Stomach (tissue), 4 donors: ENCODE data around the gene FGGY.

Experiments
- EP300 ChIP-seq: sonication (generic); formaldehyde crosslinking; IDR thresholded peaks from one replicate; pipeline ENCODE4 v1.6.1; 2017; ENCODE audit warnings: antibody characterized with exemption
- POLR2A ChIP-seq, 4 donors: fragments of 450-650 bp; IDR thresholded peaks; one replicate each; pipeline ENCODE4 v1.6.1; 2016; ENCODE audit warnings: antibody characterized with exemption in 4 of 4, control low read depth in 2 of 4, mild to moderate bottlenecking in 1 of 4, moderate library complexity in 1 of 4
- POLR2AphosphoS5 ChIP-seq, 3 donors: sonication (generic); formaldehyde crosslinking; IDR thresholded peaks; one replicate each; pipeline ENCODE4 v1.6.1; 2016; ENCODE audit warnings: antibody characterized with exemption in 3 of 3
- TF ChIP-seq, protein P1 (sequence below), 7 experiments: fragments of 450-650 bp in 4 of 7; fragments of 200-600 bp in 3 of 7; sonication (generic) in 3 of 7; IDR thresholded peaks; one replicate each; pipeline ENCODE4 v1.5.1; 2016 to 2019; ENCODE audit warnings: antibody characterized with exemption in 7 of 7, control low read depth in 2 of 7, mild to moderate bottlenecking in 1 of 7

DNA sequence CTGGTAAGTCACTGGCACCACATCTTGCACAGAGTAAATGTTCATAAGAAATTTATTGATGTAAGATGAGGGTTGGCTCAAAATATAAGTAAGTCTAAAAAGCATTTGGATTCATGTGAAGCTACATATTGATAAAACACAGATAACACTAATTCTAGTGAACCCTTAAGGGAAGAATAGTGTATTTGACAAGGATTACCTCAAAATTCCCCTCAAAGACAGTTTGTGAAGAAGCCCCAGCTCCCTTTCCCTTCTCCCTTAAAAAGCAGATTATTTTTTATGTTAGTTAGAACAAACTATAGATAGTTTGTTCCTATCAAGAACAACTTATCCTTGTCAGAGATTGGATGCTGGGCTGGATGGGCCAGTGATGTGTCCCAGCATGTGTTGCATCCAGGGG, 10.7 kb downstream of the FGGY start:
- TF ChIP-seq, protein P1, sequence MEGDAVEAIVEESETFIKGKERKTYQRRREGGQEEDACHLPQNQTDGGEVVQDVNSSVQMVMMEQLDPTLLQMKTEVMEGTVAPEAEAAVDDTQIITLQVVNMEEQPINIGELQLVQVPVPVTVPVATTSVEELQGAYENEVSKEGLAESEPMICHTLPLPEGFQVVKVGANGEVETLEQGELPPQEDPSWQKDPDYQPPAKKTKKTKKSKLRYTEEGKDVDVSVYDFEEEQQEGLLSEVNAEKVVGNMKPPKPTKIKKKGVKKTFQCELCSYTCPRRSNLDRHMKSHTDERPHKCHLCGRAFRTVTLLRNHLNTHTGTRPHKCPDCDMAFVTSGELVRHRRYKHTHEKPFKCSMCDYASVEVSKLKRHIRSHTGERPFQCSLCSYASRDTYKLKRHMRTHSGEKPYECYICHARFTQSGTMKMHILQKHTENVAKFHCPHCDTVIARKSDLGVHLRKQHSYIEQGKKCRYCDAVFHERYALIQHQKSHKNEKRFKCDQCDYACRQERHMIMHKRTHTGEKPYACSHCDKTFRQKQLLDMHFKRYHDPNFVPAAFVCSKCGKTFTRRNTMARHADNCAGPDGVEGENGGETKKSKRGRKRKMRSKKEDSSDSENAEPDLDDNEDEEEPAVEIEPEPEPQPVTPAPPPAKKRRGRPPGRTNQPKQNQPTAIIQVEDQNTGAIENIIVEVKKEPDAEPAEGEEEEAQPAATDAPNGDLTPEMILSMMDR (IDR thresholded peaks at IDR 0.05): no peak
- TF ChIP-seq POLR2AphosphoS5 (IDR thresholded peaks at IDR 0.05) (no peak), EP300 (no peak), POLR2A (IDR thresholded peaks at IDR 0.05) (no peak)
